SK-N-MC (cell line): ENCODE results near the gene KRT36.

ENCODE experiments used
- DNase-seq: peaks from one replicate; pipeline ENCODE4 v3.0.0-alpha.2; 2011; ENCODE audit warnings: low read depth, low spot score
- H3K27ac ChIP-seq: fragments of 200-600 bp; sonication (generic); 2 replicates; pipeline ENCODE4 v1.5.1; 2016; ENCODE audit warnings: mixed run types
- H3K36me3 ChIP-seq: fragments of 200-600 bp; sonication (generic); 2 replicates; pipeline ENCODE4 v1.6.1; 2017; ENCODE audit warnings: antibody characterized with exemption, low read length, mixed read lengths; ENCODE audit not compliant: insufficient read depth
- H3K4me3 ChIP-seq: fragments of 200-600 bp; sonication (generic); 2 replicates; pipeline ENCODE4 v1.5.1; 2016
- H3K9ac ChIP-seq: fragments of 200-600 bp; sonication (generic); 2 replicates; pipeline ENCODE4 v1.8.0; 2017; ENCODE audit warnings: mixed run types, mixed read lengths; ENCODE audit not compliant: insufficient read length
- H3K9me3 ChIP-seq: fragments of 200-600 bp; sonication (generic); 2 replicates; pipeline ENCODE4 v1.6.1; 2017; ENCODE audit warnings: low read depth, mild to moderate bottlenecking, antibody characterized with exemption, low read length, moderate library complexity, mixed read lengths
- EZH2 ChIP-seq: fragments of 200-600 bp; sonication (generic); IDR thresholded peaks from one replicate; pipeline ENCODE4 v1.6.1; 2017; ENCODE audit warnings: antibody characterized with exemption
- FOXP2 ChIP-seq: optimal IDR thresholded peaks from 2 replicates; pipeline ENCODE3; 2011; ENCODE audit warnings: mild to moderate bottlenecking, moderate library complexity; ENCODE audit not compliant: insufficient read depth; ENCODE audit errors: extremely low read length, control extremely low read depth
- POLR2AphosphoS5 ChIP-seq: IDR thresholded peaks from 2 replicates; pipeline ENCODE4 v1.6.1; 2012; ENCODE audit warnings: mild to moderate bottlenecking, low read depth, low read length, borderline replicate concordance

Gene KRT36

DNA sequence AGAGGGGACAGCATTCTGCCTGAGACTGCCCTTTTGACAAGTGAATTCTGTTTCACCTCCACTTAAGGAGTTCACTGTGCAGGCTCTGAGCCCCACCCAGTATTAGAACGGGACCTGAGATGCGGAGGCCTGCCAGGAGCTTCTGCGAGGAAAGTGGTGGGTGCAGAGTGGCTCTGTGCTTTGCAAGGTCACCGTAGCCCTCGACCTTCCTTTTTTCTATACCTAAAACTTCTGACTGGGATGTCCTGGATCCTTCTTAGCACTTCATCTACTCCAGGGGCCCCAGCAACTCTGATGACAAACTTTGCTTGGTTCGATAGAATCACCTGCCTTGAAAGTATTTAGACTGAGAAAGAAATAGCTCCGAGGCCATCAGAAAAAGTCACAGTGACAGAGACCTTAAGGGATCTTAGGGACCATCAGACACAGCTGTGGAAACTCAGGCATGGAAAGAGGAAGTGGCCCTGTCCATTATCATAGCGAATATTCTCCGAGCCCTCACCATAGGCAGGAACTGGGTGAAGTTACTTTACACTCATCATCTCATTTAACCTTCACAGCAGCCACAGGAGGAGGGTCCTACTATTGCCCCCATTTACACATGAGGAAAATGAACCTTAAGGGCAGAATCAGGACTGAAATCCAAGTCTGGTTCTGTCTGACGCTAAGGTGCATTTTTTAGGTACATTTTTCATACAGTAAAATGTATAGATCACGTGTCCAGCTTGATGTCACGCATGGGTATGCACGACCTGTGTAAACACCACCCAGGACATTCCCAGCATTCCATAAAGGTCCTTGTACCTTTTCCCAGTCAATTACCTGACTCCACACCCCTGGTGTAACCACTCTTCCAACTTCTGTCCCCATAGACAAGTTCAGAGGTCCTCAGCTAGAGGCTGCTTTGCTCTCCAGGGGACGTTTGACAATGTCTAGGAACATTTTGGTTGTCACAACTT is 16.4 kb upstream of the KRT36 start:
- H3K9me3 ChIP-seq: no peaks in the 10 kb centered on the region
- no peak for DNase-seq
- H3K36me3 ChIP-seq: no peaks in the 10 kb centered on the region
- H3K4me3 ChIP-seq: no peak overlapping the region
- H3K27ac ChIP-seq: no peak overlapping the region
- H3K9ac ChIP-seq: no peak overlapping the region
- no peak for TF ChIP-seq FOXP2
- no peak for TF ChIP-seq POLR2AphosphoS5
- TF ChIP-seq EZH2: no peak

DNA sequence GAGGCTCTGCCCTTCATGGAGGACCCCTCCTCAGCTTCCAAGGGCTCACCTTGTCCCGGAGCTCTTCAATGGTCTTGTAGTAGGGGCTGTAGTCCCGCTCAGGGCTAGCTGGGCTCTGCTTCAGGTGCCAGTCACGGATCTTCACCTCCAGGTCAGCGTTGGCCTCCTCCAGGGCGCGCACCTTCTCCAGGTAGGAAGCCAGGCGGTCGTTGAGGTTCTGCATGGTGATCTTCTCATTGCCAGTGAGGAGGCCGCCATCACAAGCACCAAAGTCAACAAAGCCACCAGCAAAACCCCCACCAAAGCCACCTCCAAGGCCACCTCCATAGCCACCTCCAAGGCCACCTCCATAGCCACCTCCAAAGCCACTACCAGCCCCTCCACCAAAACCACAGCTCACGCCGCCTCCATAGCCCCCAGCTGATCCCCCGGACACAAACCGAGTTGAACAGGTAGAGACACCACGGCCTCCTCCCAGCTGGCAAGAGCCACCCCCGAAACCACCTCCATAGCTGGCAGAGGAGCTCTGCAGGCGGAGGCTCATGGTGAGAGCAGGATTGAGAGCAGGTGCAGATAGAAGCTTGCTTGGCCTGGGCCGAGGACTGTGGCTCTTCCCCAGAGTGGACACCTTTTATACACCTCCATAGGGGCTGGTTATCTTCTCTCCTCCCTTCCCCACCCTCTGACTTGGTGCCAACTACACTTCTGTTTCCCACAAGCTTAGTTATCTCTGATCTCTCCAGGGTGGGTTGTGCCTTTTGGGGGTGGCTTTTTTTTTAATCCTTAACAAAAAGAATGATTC is 15.5 kb upstream of the KRT36 start, which contains the start of gene KRT13:
KRT13 (minus strand) TSS at position 606 of the 802 bp plus-strand sequence; CDS start at position 544, 62 bp downstream.
- H3K4me3 ChIP-seq: no peak within 1 kb of the TSS
- DNase-seq: no peak
- no peaks in the 10 kb centered on the region for H3K9me3 ChIP-seq
- H3K36me3 ChIP-seq: no peaks in the 10 kb centered on the region
- no peak within 1 kb of the TSS for H3K9ac ChIP-seq
- H3K27ac ChIP-seq: no peak within 1 kb of the TSS
- TF ChIP-seq FOXP2 (no peak), EZH2 (no peak), POLR2AphosphoS5 (no peak)

DNA sequence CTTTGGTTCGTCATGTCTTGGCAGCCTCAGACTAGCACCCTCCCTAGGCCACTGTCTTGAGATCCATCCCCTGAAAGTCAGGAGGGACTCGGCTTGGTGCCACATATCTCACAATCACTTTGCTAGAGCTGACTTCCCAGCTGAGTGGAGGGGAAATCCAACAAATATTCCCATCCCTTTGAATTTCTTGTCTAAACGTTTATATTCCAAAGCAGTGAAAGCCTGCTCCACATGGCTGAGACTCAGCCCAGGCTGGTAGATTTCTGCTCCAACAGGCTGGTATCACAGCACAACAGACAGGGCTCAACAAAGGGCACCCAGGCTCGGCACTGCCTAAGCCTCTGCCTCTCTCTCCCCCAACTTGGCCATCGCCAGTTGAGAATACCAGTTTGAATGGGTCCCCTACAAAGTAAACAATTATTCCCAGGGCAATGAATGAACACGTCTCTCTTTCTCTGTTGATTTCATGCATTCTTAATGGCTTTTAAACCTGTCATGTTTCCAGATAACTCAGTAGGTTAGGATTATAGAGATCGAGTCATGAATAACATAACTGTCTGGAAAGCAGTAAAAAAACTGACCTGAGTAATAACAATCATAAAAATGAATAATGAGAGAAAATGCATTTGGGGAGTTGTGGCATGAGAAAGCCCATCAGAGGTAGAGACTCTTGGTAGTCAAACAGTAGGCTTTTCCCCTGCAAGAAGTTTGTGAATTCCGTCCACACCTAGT is 14.7 kb upstream of the KRT36 start:
- H3K9me3 ChIP-seq: no peaks in the 10 kb centered on the region
- TF ChIP-seq EZH2 (no peak), FOXP2 (no peak), POLR2AphosphoS5 (no peak)
- DNase-seq: no peak
- no peak overlapping the region for H3K27ac ChIP-seq
- H3K4me3 ChIP-seq: no peak overlapping the region
- H3K9ac ChIP-seq: no peak overlapping the region
- no peaks in the 10 kb centered on the region for H3K36me3 ChIP-seq

- Histone ChIP-seq H3K27ac (no peak overlapping the region), H3K9ac (no peak overlapping the region), H3K36me3 (no peaks in the 10 kb centered on the region), H3K4me3 (no peak overlapping the region), H3K9me3 (no peaks in the 10 kb centered on the region)
- no peak for DNase-seq
- TF ChIP-seq FOXP2 (no peak), EZH2 (no peak), POLR2AphosphoS5 (no peak)
Observed at GRCh38 chr17:41503202-41503601, 13.5 kb upstream of the KRT36 start.

DNA sequence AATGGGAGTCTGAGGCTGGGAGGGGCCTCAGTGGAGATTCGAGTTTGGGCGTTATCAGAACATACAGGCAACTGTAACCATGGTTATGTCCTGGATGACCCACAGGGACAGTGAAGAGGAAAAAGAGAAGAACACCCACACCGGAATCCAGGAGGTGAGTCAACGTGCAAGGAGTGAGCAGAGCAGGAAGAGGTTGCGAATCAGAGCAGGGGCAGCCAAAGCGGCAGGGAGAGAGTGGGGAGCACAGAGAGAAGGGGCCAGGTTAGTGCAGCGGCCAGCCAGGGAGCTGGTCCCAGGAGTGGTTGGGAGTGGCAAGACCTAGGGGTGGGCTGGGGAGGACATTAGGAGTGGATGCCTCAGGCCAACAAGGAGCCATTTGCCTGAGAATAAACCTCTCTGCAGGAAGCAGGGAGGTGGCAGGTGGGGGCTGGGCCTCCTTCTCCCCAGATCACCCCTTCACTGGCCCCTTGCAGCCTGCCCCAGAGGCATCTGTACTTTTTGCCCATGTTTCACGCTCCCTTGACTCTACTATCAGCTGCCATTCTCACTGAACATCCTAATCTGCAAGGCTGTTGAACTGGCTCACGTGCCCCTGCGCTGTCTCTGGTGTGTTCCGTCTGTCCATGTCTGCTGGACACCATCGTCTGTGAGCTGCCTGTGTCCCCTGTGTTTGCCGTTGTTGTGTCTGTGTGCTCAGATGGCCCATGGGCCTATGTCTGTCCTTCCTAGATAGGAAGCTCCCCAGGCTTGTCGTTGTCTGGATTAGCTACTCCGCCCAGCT is 10.6 kb upstream of the KRT36 start:
- Histone ChIP-seq H3K27ac (no peak overlapping the region), H3K9me3 (no peaks in the 10 kb centered on the region), H3K36me3 (no peaks in the 10 kb centered on the region), H3K4me3 (no peak overlapping the region), H3K9ac (no peak overlapping the region)
- no peak for TF ChIP-seq POLR2AphosphoS5
- no peak for TF ChIP-seq EZH2
- no peak for TF ChIP-seq FOXP2
- DNase-seq: no peak

DNA sequence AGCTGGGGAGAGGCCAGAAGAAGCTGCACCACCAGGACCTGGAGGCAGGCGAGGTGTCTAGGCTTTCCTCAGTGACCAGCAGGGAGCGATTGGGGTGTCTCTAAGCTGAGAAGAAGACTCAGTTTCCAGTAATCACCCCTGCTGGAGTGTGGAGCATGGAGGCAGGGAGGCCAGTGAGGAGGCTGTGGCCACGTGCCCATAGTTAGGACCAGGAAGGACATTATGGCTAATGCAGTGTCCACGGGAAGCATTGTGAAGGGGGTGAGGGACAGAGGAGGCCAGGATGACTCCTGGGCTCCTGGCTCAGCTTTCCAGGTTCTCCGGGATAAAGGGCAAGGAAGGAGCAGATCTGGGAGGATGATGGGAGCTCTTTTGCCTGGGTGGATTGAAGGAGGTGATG is 10.0 kb upstream of the KRT36 start:
- DNase-seq: no peak
- TF ChIP-seq FOXP2 (no peak), EZH2 (no peak), POLR2AphosphoS5 (no peak)
- no peak overlapping the region for H3K27ac ChIP-seq
- no peak overlapping the region for H3K4me3 ChIP-seq
- H3K9me3 ChIP-seq: no peaks in the 10 kb centered on the region
- H3K9ac ChIP-seq: no peak overlapping the region
- H3K36me3 ChIP-seq: no peaks in the 10 kb centered on the region

GRCh38 chr17:41498276-41498675 is 8.6 kb upstream of the KRT36 start:
- no peak overlapping the region for H3K9ac ChIP-seq
- no peak overlapping the region for H3K27ac ChIP-seq
- DNase-seq: no peak
- H3K36me3 ChIP-seq: no peaks in the 10 kb centered on the region
- no peak overlapping the region for H3K4me3 ChIP-seq
- no peaks in the 10 kb centered on the region for H3K9me3 ChIP-seq
- TF ChIP-seq EZH2: no peak
- TF ChIP-seq POLR2AphosphoS5: no peak
- no peak for TF ChIP-seq FOXP2
